ENCODE results near the gene TRABD2A. TPM values are rescaled to one million over a fixed set of nuclear protein-coding genes. Genes with fewer than 3 reads are reported as not detected.

Gene TRABD2A
- total RNA-seq, 1 experiment from 2014 or later, result 1.7 TPM

- no peak overlapping the region for H3K4ac ChIP-seq (ENCODE audit: low read depth, low read length)
- H3K9ac ChIP-seq (ENCODE audit: extremely low read depth, insufficient read length, low read length), result no peak overlapping the region
Measured at GRCh38 chr2:84904717-84905174, 23.9 kb upstream of the TRABD2A start.

More at GRCh38 chr2:84904717-84905174, 23.9 kb upstream of the TRABD2A start:
- peaks cover 2% of the 10 kb centered on the region; the same call in 1 of the 2 replicates for H3K27me3 ChIP-seq (ENCODE audit: insufficient read depth, low read length)
- H3K4me2 ChIP-seq (ENCODE audit: insufficient read depth, insufficient read length, low read length), result peak overlapping the region; percentile 76
- H3K79me1 ChIP-seq (ENCODE audit: insufficient read depth, low read depth, low read length, poor library complexity, severe bottlenecking), result no peaks in the 10 kb centered on the region
- H3K79me2 ChIP-seq (ENCODE audit: insufficient read depth, low read length), result no peaks in the 10 kb centered on the region
- Mint-ChIP-seq H3K4me3 (peak overlapping the region; percentile 76 to 87), H3K27ac (no peak overlapping the region; a peak in 1 of 7 replicates), H3K9me3 (peaks cover 5 to 6% of the 10 kb centered on the region in 2 experiments), H3K27me3 (ENCODE audit: low read depth) (peaks cover 50% of the 10 kb centered on the region), H3K4me1 (peaks cover 21 to 27% of the 10 kb centered on the region in 2 experiments), H3K36me3 (ENCODE audit: insufficient read depth in 1 of 3, low read depth in 3 of 3) (peaks cover 12 to 20% (median 17%) of the 10 kb centered on the region in 3 experiments)
- H3K56ac ChIP-seq (ENCODE audit: insufficient read length, low read depth, low read length), result no peak overlapping the region
- no peak overlapping the region for H2BK120ac ChIP-seq (ENCODE audit: low read depth, low read length, poor library complexity, severe bottlenecking)
- no peak overlapping the region for H2BK5ac ChIP-seq (ENCODE audit: insufficient read length, low read length)
- no peak overlapping the region for H4K5ac ChIP-seq (ENCODE audit: insufficient read length, low read depth, low read length)
- no peak overlapping the region for H3T11ph ChIP-seq (ENCODE audit: low read length)
- no peak overlapping the region for H2AFZ ChIP-seq (ENCODE audit: low read length)
- H2BK15ac ChIP-seq (ENCODE audit: low read depth, low read length), result no peak overlapping the region
- no peak overlapping the region for H2BK20ac ChIP-seq (ENCODE audit: low read depth, low read length, poor library complexity, severe bottlenecking)
- no peak overlapping the region for H2AK5ac ChIP-seq (ENCODE audit: insufficient read length, low read length)
- no peak overlapping the region; the same call in 1 of the 2 replicates for H3K14ac ChIP-seq (ENCODE audit: insufficient read depth, low read length)
- no peak overlapping the region for H3K27ac ChIP-seq (ENCODE audit: insufficient read length, low read depth, low read length)
- no peak overlapping the region for H4K91ac ChIP-seq (ENCODE audit: insufficient read length, low read depth, low read length)
- no CpG with 5 or more reads among the region's 21 CpGs for WGBS (ENCODE audit: extremely low coverage, insufficient read length, low lambda C conversion rate)
- H3K18ac ChIP-seq (ENCODE audit: insufficient read length, low read depth, low read length), result no peak overlapping the region
- H3K23ac ChIP-seq (ENCODE audit: insufficient read length, low read depth, low read length), result no peak overlapping the region
- H4K8ac ChIP-seq (replicated peaks; ENCODE audit: insufficient read length, low read depth, low read length), result no peak overlapping the region
- H3K4me1 ChIP-seq (ENCODE audit: insufficient read depth, low read length), result no peaks in the 10 kb centered on the region
- no peak for TF ChIP-seq CTCF (conservative IDR thresholded peaks at IDR 0.05)
- H2BK12ac ChIP-seq (ENCODE audit: insufficient read length, low read depth, low read length), result no peak overlapping the region
- H4K20me1 ChIP-seq (ENCODE audit: control insufficient read depth, insufficient read depth, insufficient read length), result no peaks in the 10 kb centered on the region
- no peaks in the 10 kb centered on the region for H3K9me3 ChIP-seq (ENCODE audit: control insufficient read depth, low read depth, low read length)
- H3K23me2 ChIP-seq (ENCODE audit: insufficient read length, low read depth, low read length, poor library complexity, severe bottlenecking), result peaks cover 8% of the 10 kb centered on the region
- DNase-seq, result peak; percentile 72
